ENCODE measurements around the gene ARPP21. TPM values are rescaled to one million over a fixed set of nuclear protein-coding genes. Genes with fewer than 3 reads are reported as not detected.

Gene ARPP21
- total RNA-seq, 1 donor: not detected

- no peaks in the 10 kb centered on the region for H3K4me1 ChIP-seq (ENCODE audit: insufficient read depth, low read length)
- no peak for DNase-seq (ENCODE audit: insufficient read length, low spot score, missing footprints)
- H3K27me3 ChIP-seq (ENCODE audit: insufficient read depth, low read length): no peaks in the 10 kb centered on the region
- H3K4me3 ChIP-seq (ENCODE audit: insufficient read depth, low read length): no peak overlapping the region
- no peak overlapping the region for H3K4me2 ChIP-seq (ENCODE audit: insufficient read depth, low read length)
- H3K79me2 ChIP-seq (ENCODE audit: insufficient read depth, low read length): no peaks in the 10 kb centered on the region
- H3K9me3 ChIP-seq (ENCODE audit: low read depth, low read length): peaks cover 2% of the 10 kb centered on the region
- TF ChIP-seq CTCF (IDR thresholded peaks at IDR 0.05; ENCODE audit: extremely low read depth, low read depth, low read length): no peak
- no peaks in the 10 kb centered on the region for H4K20me1 ChIP-seq (ENCODE audit: insufficient read depth, low read length)
- no peak overlapping the region for H2AFZ ChIP-seq (ENCODE audit: low read length)
- H3K27ac ChIP-seq (ENCODE audit: low read depth, low read length): no peak overlapping the region
- no peaks in the 10 kb centered on the region for H3K36me3 ChIP-seq (ENCODE audit: insufficient read depth, low read length)
These were observed 140.3 kb downstream of the ARPP21 start for GRCh38 chr3:35779611-35780010.

GRCh38 chr3:35780800-35781199, 141.5 kb downstream of the ARPP21 start:
- no peaks in the 10 kb centered on the region for H3K4me1 ChIP-seq (ENCODE audit: insufficient read depth, low read length)
- H3K36me3 ChIP-seq (ENCODE audit: insufficient read depth, low read length): no peaks in the 10 kb centered on the region
- no peak overlapping the region for H3K4me2 ChIP-seq (ENCODE audit: insufficient read depth, low read length)
- H4K20me1 ChIP-seq (ENCODE audit: insufficient read depth, low read length): no peaks in the 10 kb centered on the region
- no peak overlapping the region for H2AFZ ChIP-seq (ENCODE audit: low read length)
- TF ChIP-seq CTCF (IDR thresholded peaks at IDR 0.05; ENCODE audit: extremely low read depth, low read depth, low read length): no peak
- no peaks in the 10 kb centered on the region for H3K79me2 ChIP-seq (ENCODE audit: insufficient read depth, low read length)
- DNase-seq (ENCODE audit: insufficient read length, low spot score, missing footprints): no peak
- no peaks in the 10 kb centered on the region for H3K27me3 ChIP-seq (ENCODE audit: insufficient read depth, low read length)
- peaks cover 2% of the 10 kb centered on the region for H3K9me3 ChIP-seq (ENCODE audit: low read depth, low read length)
- no peak overlapping the region for H3K27ac ChIP-seq (ENCODE audit: low read depth, low read length)
- no peak overlapping the region for H3K4me3 ChIP-seq (ENCODE audit: insufficient read depth, low read length)

- DNase-seq (ENCODE audit: insufficient read length, low spot score, missing footprints): no peak
- H3K4me3 ChIP-seq (ENCODE audit: insufficient read depth, low read length): no peak overlapping the region
- no peaks in the 10 kb centered on the region for H4K20me1 ChIP-seq (ENCODE audit: insufficient read depth, low read length)
- H3K27ac ChIP-seq (ENCODE audit: low read depth, low read length): no peak overlapping the region
- H3K36me3 ChIP-seq (ENCODE audit: insufficient read depth, low read length): no peaks in the 10 kb centered on the region
- no peaks in the 10 kb centered on the region for H3K79me2 ChIP-seq (ENCODE audit: insufficient read depth, low read length)
- no peaks in the 10 kb centered on the region for H3K27me3 ChIP-seq (ENCODE audit: insufficient read depth, low read length)
- no peak overlapping the region for H3K4me2 ChIP-seq (ENCODE audit: insufficient read depth, low read length)
- H2AFZ ChIP-seq (ENCODE audit: low read length): no peak overlapping the region
- no peak for TF ChIP-seq CTCF (IDR thresholded peaks at IDR 0.05; ENCODE audit: extremely low read depth, low read depth, low read length)
- H3K4me1 ChIP-seq (ENCODE audit: insufficient read depth, low read length): no peaks in the 10 kb centered on the region
- peaks cover 2% of the 10 kb centered on the region for H3K9me3 ChIP-seq (ENCODE audit: low read depth, low read length)
These were observed 142.2 kb downstream of the ARPP21 start for GRCh38 chr3:35781558-35781957.

GRCh38 chr3:35782355-35782754, 143.0 kb downstream of the ARPP21 start:
- Histone ChIP-seq H3K27ac (ENCODE audit: low read depth, low read length) (no peak overlapping the region), H3K4me2 (ENCODE audit: insufficient read depth, low read length) (no peak overlapping the region), H2AFZ (ENCODE audit: low read length) (no peak overlapping the region), H3K36me3 (ENCODE audit: insufficient read depth, low read length) (no peaks in the 10 kb centered on the region), H3K4me1 (ENCODE audit: insufficient read depth, low read length) (no peaks in the 10 kb centered on the region), H3K9me3 (ENCODE audit: low read depth, low read length) (peaks cover 2% of the 10 kb centered on the region), H3K4me3 (ENCODE audit: insufficient read depth, low read length) (no peak overlapping the region), H3K27me3 (ENCODE audit: insufficient read depth, low read length) (no peaks in the 10 kb centered on the region), H3K79me2 (ENCODE audit: insufficient read depth, low read length) (no peaks in the 10 kb centered on the region), H4K20me1 (ENCODE audit: insufficient read depth, low read length) (no peaks in the 10 kb centered on the region)
- no peak for TF ChIP-seq CTCF (IDR thresholded peaks at IDR 0.05; ENCODE audit: extremely low read depth, low read depth, low read length)
- DNase-seq (ENCODE audit: insufficient read length, low spot score, missing footprints): no peak
